ENCODE data around the gene HAND2.

Gene HAND2

GRCh38 chr4:173498771-173499170 lies 31.3 kb downstream of the HAND2 start:
- no peak for TF ChIP-seq RAD21 (IDR thresholded peaks at IDR 0.05; ENCODE audit: low read depth)
- TF ChIP-seq TEAD4 (IDR thresholded peaks at IDR 0.05) = no peak
- TF ChIP-seq USF1 (IDR thresholded peaks at IDR 0.05) = no peak
- no peak for TF ChIP-seq YY1 (IDR thresholded peaks at IDR 0.05; ENCODE audit: low read depth)
- TF ChIP-seq MAX (IDR thresholded peaks at IDR 0.05) = no peak

- TF ChIP-seq FOXM1 (IDR thresholded peaks at IDR 0.05; ENCODE audit: borderline replicate concordance, low read depth) = no peak
- no peak for TF ChIP-seq MAX (IDR thresholded peaks at IDR 0.05)
- TF ChIP-seq ZBTB7A (IDR thresholded peaks at IDR 0.05; ENCODE audit: low read depth) = no peak
- no peak for TF ChIP-seq TAF1 (IDR thresholded peaks at IDR 0.05; ENCODE audit: low read depth)
- no peak for TF ChIP-seq NFIC (IDR thresholded peaks at IDR 0.05)
- no peak for TF ChIP-seq USF1 (IDR thresholded peaks at IDR 0.05)
- TF ChIP-seq TCF12 (IDR thresholded peaks at IDR 0.05; ENCODE audit: low read depth) = no peak
- TF ChIP-seq CREB1 (IDR thresholded peaks at IDR 0.05; ENCODE audit: low read depth) = no peak
- TF ChIP-seq TEAD4 (IDR thresholded peaks at IDR 0.05) = no peak
- TF ChIP-seq YY1 (IDR thresholded peaks at IDR 0.05; ENCODE audit: low read depth) = no peak
- TF ChIP-seq RAD21 (IDR thresholded peaks at IDR 0.05; ENCODE audit: low read depth) = no peak
- no peak for TF ChIP-seq REST (IDR thresholded peaks at IDR 0.05; ENCODE audit: low read depth)
- no peak for TF ChIP-seq CEBPB (IDR thresholded peaks at IDR 0.05)
- no peak for TF ChIP-seq EP300 (IDR thresholded peaks at IDR 0.05; ENCODE audit: borderline replicate concordance)
Observed at GRCh38 chr4:173498023-173498422, 32.0 kb downstream of the HAND2 start.

- TF ChIP-seq RAD21 (IDR thresholded peaks at IDR 0.05; ENCODE audit: low read depth) = peak; percentile 80
- TF ChIP-seq TCF12 (IDR thresholded peaks at IDR 0.05; ENCODE audit: low read depth) = no peak
- no peak for TF ChIP-seq EGR1 (IDR thresholded peaks at IDR 0.05)
- no peak for TF ChIP-seq TEAD4 (IDR thresholded peaks at IDR 0.05)
- TF ChIP-seq REST (IDR thresholded peaks at IDR 0.05; ENCODE audit: low read depth) = no peak
- TF ChIP-seq ZBTB7A (IDR thresholded peaks at IDR 0.05; ENCODE audit: low read depth) = no peak
Observed at GRCh38 chr4:173494013-173494970, 35.7 kb downstream of the HAND2 start.

GRCh38 chr4:173493041-173493440 lies 37.0 kb downstream of the HAND2 start:
- no peak for TF ChIP-seq REST (IDR thresholded peaks at IDR 0.05; ENCODE audit: low read depth)
- no peak for TF ChIP-seq ZBTB7A (IDR thresholded peaks at IDR 0.05; ENCODE audit: low read depth)
- TF ChIP-seq RAD21 (IDR thresholded peaks at IDR 0.05; ENCODE audit: low read depth) = no peak
- no peak for TF ChIP-seq EP300 (IDR thresholded peaks at IDR 0.05; ENCODE audit: borderline replicate concordance)
- TF ChIP-seq NFIC (IDR thresholded peaks at IDR 0.05) = no peak
- no peak for TF ChIP-seq CEBPB (IDR thresholded peaks at IDR 0.05)
- no peak for TF ChIP-seq TEAD4 (IDR thresholded peaks at IDR 0.05)
- TF ChIP-seq TAF1 (IDR thresholded peaks at IDR 0.05; ENCODE audit: low read depth) = no peak
- TF ChIP-seq TCF12 (IDR thresholded peaks at IDR 0.05; ENCODE audit: low read depth) = no peak
- no peak for TF ChIP-seq USF1 (IDR thresholded peaks at IDR 0.05)
- TF ChIP-seq EGR1 (IDR thresholded peaks at IDR 0.05) = no peak
- no peak for TF ChIP-seq YY1 (IDR thresholded peaks at IDR 0.05; ENCODE audit: low read depth)

Measured in Ishikawa (cell line).